Endothelial cell (in vitro differentiated cells): ENCODE measurements around the gene DNHD1. TPM values are rescaled to one million over a fixed set of nuclear protein-coding genes. Genes with fewer than 3 reads are reported as not detected.

Experiments used
- DNase-seq: peaks from one replicate; pipeline ENCODE4 v3.0.0; 2021; ENCODE audit warnings: low spot score
- H3K27ac Mint-ChIP-seq: one replicate; pipeline ENCODE4 v1.8.0; 2021; ENCODE audit warnings: mixed read lengths, inconsistent platforms; ENCODE audit not compliant: unreplicated experiment
- H3K27me3 Mint-ChIP-seq: one replicate; pipeline ENCODE4 v1.8.0; 2021; ENCODE audit warnings: mild to moderate bottlenecking, moderate library complexity, mixed read lengths, inconsistent platforms; ENCODE audit not compliant: unreplicated experiment
- H3K36me3 Mint-ChIP-seq: one replicate; pipeline ENCODE4 v1.8.0; 2021; ENCODE audit warnings: mild to moderate bottlenecking, low read depth, mixed read lengths, inconsistent platforms; ENCODE audit not compliant: unreplicated experiment
- H3K4me1 Mint-ChIP-seq: one replicate; pipeline ENCODE4 v1.8.0; 2021; ENCODE audit warnings: mild to moderate bottlenecking, mixed read lengths, inconsistent platforms; ENCODE audit not compliant: unreplicated experiment
- H3K4me3 Mint-ChIP-seq: one replicate; pipeline ENCODE4 v1.8.0; 2021; ENCODE audit warnings: mild to moderate bottlenecking, mixed read lengths, inconsistent platforms; ENCODE audit not compliant: unreplicated experiment
- H3K9me3 Mint-ChIP-seq: one replicate; pipeline ENCODE4 v1.8.0; 2021; ENCODE audit warnings: mixed read lengths, inconsistent platforms; ENCODE audit not compliant: unreplicated experiment
- CTCF ChIP-seq: fragments of 200-600 bp; sonication (generic); IDR thresholded peaks from one replicate; pipeline ENCODE4 v1.5.0; 2021; ENCODE audit warnings: antibody characterized with exemption; ENCODE audit not compliant: unreplicated experiment
- total RNA-seq: library from RNA; stranded (reverse); fragmentation: NEBNext Ultra II Directional; extraction: Animal tissue kit (Norgen Biotek cat#: 25700); gene quantifications from one replicate; pipeline ENCODE4 v1.2.1, GENCODE V29; 2021; ENCODE audit not compliant: unreplicated experiment

The DNHD1 gene
- total RNA-seq, 1 donor from 2014 or later = 8.5 TPM

DNA sequence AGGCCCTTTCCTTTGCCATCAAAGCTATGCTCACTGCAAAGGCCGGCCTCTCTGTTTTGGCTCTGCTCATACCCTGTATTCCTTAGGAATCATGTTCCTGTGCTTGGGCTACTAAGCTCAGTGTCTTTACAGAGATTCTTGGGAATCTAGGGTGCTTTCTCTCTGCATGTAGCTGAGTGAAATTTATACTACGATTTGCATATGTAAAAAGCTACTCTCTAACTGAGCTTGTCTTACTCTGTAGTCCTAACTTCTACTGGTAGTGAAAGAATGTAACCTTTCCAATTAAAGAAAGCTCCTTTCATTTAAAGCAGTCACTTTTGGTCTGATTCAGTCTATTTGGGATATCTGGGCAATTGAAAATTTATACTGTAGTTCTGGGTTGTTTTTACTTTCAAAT, 32.2 kb downstream of the DNHD1 start:
- no peak for TF ChIP-seq CTCF
- H3K27ac Mint-ChIP-seq = no peak overlapping the region
- peaks cover 8% of the 10 kb centered on the region for H3K4me1 Mint-ChIP-seq
- H3K4me3 Mint-ChIP-seq = no peak overlapping the region
- no peaks in the 10 kb centered on the region for H3K9me3 Mint-ChIP-seq
- no peak for DNase-seq
- H3K27me3 Mint-ChIP-seq = no peaks in the 10 kb centered on the region
- H3K36me3 Mint-ChIP-seq = peaks cover 8% of the 10 kb centered on the region

- Mint-ChIP-seq H3K27ac (peak overlapping the region; percentile 64), H3K9me3 (no peaks in the 10 kb centered on the region), H3K27me3 (no peaks in the 10 kb centered on the region), H3K36me3 (peaks cover 8% of the 10 kb centered on the region), H3K4me1 (peaks cover 8% of the 10 kb centered on the region), H3K4me3 (no peak overlapping the region)
- no peak for DNase-seq
- TF ChIP-seq CTCF = no peak
These were observed 33.8 kb downstream of the DNHD1 start for GRCh38 chr11:6530848-6531247.

DNA sequence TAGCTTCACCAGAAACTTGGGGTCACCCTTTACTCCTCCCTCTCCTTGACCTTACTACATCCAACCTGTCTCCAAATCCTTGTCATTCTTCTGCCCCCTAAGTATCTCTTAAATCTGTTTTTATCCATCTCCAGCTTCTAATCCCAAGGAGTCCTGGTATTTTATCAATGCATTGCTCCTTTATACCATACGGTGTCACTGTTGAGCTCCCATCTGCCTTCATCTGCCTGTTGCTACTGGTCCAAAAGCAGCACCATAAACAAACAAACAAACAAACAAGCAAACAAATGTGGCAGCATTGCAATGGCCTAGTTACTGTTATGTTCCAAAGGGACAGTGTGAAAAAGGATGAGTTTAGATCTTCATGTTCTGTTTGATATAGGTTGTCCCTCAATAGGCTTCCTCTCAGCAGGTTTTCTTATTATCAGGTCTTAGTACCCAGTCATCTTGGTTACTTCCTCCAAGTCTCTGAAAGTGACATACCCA, 34.2 kb downstream of the DNHD1 start:
- Mint-ChIP-seq H3K4me1 (peaks cover 8% of the 10 kb centered on the region), H3K27me3 (no peaks in the 10 kb centered on the region), H3K4me3 (no peak overlapping the region), H3K9me3 (no peaks in the 10 kb centered on the region), H3K36me3 (peaks cover 8% of the 10 kb centered on the region), H3K27ac (no peak overlapping the region)
- peak; percentile 75 for TF ChIP-seq CTCF
- DNase-seq = peak; percentile 50

- Mint-ChIP-seq H3K36me3 (peaks cover under 1% of the 10 kb centered on the region), H3K9me3 (no peaks in the 10 kb centered on the region), H3K27ac (no peak overlapping the region), H3K4me3 (no peak overlapping the region), H3K4me1 (peaks cover 10% of the 10 kb centered on the region), H3K27me3 (no peaks in the 10 kb centered on the region)
- DNase-seq = no peak
- TF ChIP-seq CTCF = no peak
These were observed 41.4 kb downstream of the DNHD1 start for GRCh38 chr11:6538456-6538855.

DNA sequence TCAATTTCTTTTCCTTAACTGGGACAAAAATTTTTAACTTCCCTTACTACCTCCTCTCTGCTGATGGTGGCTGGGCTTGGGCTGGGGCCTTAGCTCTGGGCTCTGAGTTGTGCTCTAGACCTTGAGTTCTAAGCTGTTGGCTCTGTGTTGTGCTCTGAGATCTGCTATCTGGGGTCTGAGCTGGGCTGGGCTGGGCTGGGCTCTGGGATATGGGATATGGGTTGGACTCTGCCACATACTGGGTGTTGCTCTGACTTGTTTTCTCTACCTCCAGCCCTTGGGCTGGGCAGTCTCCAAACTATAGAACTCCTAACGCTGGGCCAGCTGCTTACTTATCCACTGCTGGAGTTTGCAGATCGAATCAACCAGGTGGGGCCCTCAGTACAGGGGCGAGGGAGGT, 41.9 kb downstream of the DNHD1 start:
- no peak for TF ChIP-seq CTCF
- no peaks in the 10 kb centered on the region for H3K36me3 Mint-ChIP-seq
- no peaks in the 10 kb centered on the region for H3K9me3 Mint-ChIP-seq
- H3K27ac Mint-ChIP-seq = no peak overlapping the region
- no peak overlapping the region for H3K4me3 Mint-ChIP-seq
- H3K4me1 Mint-ChIP-seq = peaks cover 10% of the 10 kb centered on the region
- no peak for DNase-seq
- no peaks in the 10 kb centered on the region for H3K27me3 Mint-ChIP-seq
